Measurements from ENCODE around the gene ADCY4.

Gene ADCY4

DNA sequence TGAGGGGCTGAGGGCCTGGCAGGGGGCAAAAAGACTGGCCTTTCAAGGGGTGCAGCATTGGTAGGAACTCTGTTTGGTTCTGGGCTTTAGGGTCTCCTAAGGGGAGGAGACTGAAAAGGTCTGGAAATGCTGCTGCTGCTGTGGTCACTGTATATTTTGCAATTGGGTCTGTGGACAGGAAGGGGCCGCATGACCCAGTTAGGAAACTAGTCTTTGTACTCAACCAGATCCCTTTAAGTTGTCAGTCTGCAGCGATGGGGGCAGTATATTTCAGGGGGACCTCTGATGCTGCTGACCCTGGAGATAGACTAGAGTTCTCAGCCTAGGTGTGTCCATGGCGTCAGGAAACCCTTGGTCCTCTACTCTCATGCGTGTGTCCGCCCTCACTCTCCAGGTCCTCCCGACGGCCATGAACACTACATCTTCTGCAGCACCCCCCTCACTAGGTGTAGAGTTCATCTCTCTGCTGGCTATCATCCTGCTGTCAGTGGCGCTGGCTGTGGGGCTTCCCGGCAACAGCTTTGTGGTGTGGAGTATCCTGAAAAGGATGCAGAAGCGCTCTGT is 19.5 kb downstream of the ADCY4 start:
- no peak for TF ChIP-seq ZFX (IDR thresholded peaks at IDR 0.05)
- TF ChIP-seq, protein P1, sequence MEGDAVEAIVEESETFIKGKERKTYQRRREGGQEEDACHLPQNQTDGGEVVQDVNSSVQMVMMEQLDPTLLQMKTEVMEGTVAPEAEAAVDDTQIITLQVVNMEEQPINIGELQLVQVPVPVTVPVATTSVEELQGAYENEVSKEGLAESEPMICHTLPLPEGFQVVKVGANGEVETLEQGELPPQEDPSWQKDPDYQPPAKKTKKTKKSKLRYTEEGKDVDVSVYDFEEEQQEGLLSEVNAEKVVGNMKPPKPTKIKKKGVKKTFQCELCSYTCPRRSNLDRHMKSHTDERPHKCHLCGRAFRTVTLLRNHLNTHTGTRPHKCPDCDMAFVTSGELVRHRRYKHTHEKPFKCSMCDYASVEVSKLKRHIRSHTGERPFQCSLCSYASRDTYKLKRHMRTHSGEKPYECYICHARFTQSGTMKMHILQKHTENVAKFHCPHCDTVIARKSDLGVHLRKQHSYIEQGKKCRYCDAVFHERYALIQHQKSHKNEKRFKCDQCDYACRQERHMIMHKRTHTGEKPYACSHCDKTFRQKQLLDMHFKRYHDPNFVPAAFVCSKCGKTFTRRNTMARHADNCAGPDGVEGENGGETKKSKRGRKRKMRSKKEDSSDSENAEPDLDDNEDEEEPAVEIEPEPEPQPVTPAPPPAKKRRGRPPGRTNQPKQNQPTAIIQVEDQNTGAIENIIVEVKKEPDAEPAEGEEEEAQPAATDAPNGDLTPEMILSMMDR (conservative IDR thresholded peaks at IDR 0.05), result no peak
- H3K27ac ChIP-seq, result no peak overlapping the region

DNA sequence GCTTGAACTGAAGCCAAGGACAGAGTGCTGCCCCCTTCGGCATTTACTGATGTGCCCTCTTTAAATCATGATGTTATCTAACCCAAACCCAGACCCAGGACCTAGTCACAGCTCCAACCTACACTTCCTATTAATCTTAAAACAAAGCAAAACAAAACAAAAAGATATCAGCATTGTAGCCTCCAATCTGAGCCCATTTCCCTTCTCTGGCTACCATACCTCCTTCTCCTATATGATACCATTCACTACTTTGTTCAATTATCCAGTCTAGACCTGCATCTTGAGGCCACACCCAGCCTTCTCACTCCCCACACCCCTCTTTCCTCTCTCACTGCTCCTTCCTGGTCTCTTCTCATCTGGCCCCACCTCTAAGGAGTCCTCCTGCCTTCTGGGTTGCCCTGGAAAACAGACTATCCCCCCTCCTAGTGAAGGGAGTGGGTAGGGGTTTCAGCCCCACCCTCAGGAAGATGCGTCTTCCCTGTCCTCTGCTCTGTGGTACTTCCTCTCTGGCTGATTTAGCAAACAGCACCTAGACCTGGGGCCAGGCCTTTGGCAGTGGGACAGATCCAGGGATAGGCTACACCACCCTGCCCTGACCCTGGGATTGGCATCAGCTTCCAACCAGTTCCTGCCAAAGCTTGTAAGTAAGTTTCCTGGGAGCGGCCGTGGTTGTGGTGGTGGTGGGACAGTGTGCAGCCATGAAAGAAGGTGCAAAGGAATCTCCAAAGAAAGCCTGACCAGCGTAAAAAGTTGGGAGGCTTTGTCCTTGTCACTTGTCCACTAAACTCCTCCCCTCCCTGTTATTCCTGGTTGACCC is 20.3 kb downstream of the ADCY4 start:
- TF ChIP-seq, protein P1 (conservative IDR thresholded peaks at IDR 0.05), result no peak
- no peak for TF ChIP-seq ZFX (IDR thresholded peaks at IDR 0.05)
- H3K27ac ChIP-seq, result no peak overlapping the region

DNA sequence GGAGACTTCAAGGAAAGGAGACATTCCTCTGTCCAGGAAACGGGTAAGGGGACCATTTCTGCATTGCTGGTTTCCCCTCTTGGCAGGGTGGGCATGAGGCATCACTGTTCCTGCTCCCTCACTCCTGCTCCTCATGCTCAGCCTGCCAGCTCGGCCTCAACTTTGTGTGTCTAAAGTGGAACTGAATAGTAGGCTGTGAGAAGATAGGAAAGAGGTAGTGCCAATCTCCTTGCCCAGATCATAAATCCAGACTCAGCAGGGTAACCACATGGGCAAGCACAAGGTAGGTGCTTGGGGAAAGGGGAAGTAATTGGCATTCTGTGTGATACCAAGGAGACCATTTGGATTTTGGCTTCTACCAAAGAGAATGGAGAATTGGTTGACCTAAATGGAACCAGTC is 21.0 kb downstream of the ADCY4 start:
- H3K27ac ChIP-seq, result no peak overlapping the region
- TF ChIP-seq, protein P1 (conservative IDR thresholded peaks at IDR 0.05), result no peak
- no peak for TF ChIP-seq ZFX (IDR thresholded peaks at IDR 0.05)

DNA sequence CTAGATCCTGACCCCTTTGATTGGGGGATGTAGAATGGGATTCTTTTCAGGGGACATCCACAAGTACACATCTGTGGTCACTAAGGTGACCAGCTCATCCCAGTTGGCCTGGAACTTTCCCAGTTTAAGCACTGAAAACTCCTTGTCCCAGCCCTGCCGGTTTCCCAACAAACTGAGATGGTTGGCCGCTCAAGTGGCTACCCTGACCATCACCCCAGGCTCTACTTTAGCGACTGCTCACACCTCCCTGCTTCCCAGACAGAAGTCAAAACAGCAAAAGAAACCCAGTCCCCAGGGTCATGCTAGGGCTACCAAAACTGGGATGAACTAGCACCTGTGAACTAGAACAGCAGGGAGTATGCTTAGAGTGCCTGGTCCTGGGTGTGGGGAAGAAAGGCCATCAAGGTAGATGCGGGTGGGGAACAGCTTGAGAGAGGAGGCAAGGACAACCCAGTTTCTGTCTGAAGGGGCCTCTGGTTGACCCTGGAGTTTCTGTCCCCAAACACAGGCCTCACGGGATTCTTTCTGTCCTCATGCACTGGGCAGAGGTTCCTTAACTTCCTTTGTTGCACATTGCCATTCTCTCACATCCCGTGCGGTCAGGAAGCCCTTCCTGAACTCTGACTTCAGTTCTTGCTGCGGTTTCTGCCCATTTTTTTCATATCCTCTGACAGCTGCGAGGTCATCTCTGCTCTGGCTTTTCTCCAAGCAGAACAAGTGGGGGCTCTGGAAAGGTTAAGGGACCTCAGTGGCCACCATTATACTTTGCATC is 21.9 kb downstream of the ADCY4 start:
- TF ChIP-seq, protein P1 (conservative IDR thresholded peaks at IDR 0.05), result no peak
- TF ChIP-seq ZFX (IDR thresholded peaks at IDR 0.05), result no peak
- H3K27ac ChIP-seq, result no peak overlapping the region

DNA sequence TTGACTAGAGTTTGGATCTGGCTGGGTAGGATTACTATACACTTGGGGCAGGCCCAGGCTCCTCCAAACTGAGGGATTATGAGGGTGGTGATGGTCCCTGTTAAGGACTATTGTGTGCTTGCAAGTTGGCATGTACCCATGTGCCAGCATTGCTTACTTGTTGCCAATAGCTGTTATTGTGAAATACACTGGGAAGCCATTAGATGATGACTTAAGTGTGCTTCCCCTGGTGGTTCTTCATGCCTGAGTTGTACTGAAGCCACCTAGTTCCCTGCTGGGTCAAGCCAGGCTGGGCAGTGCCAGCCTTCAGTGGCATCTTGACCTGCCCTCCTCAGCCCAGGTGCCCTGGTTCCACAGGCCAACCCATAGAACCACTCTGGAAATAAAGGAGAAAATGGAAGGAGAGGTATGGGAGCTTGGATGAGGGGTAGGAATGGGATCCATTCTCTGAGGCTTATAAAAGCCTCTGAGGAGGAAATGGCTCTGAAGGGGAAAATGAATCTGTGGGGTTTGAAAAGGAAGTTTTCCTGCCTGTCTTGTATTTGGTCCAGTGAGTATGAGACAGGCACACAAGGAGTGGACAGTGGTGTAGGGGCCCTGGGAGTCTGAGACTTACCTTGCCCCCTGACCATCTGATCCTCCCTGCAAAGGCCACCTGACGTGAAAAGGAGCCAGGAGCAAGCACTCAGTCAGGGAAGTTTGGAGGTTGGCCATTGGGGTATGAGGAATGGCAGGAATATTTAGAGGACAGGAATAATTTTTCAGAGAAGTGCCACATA is 22.8 kb downstream of the ADCY4 start:
- no peak overlapping the region for H3K27ac ChIP-seq
- TF ChIP-seq ZFX (IDR thresholded peaks at IDR 0.05), result no peak
- TF ChIP-seq, protein P1 (conservative IDR thresholded peaks at IDR 0.05), result no peak

DNA sequence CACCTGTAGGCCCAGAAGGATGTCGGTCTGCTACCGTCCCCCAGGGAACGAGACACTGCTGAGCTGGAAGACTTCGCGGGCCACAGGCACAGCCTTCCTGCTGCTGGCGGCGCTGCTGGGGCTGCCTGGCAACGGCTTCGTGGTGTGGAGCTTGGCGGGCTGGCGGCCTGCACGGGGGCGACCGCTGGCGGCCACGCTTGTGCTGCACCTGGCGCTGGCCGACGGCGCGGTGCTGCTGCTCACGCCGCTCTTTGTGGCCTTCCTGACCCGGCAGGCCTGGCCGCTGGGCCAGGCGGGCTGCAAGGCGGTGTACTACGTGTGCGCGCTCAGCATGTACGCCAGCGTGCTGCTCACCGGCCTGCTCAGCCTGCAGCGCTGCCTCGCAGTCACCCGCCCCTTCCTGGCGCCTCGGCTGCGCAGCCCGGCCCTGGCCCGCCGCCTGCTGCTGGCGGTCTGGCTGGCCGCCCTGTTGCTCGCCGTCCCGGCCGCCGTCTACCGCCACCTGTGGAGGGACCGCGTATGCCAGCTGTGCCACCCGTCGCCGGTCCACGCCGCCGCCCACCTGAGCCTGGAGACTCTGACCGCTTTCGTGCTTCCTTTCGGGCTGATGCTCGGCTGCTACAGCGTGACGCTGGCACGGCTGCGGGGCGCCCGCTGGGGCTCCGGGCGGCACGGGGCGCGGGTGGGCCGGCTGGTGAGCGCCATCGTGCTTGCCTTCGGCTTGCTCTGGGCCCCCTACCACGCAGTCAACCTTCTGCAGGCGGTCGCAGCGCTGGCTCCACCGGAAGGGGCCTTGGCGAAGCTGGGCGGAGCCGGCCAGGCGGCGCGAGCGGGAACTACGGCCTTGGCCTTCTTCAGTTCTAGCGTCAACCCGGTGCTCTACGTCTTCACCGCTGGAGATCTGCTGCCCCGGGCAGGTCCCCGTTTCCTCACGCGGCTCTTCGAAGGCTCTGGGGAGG is 23.9 kb downstream of the ADCY4 start, which contains the start of gene LTB4R:
LTB4R (plus strand) TSS at position 857 of the 959 bp plus-strand sequence. CDS start 4,150 bp downstream, outside the sequence.
- H3K27ac ChIP-seq, result peak within 1 kb of the TSS; percentile 76
- TF ChIP-seq, protein P1 (conservative IDR thresholded peaks at IDR 0.05), result peak; percentile 80
- peak; percentile 82 for TF ChIP-seq ZFX (IDR thresholded peaks at IDR 0.05)
